GM19324 (cell line): ENCODE results near the gene ANO10.
"Not testable (repeated sequence)": the region's sequence is repeated elsewhere in the genome, so short reads cannot be mapped to it uniquely, and the experiment has no call there.

Source experiments
- ATAC-seq: cut with Tn5 transposase; IDR thresholded peaks from one replicate; pipeline ENCODE4 v1.9.1; 2021; ENCODE audit warnings: mild to moderate bottlenecking, moderate library complexity; ENCODE audit not compliant: unreplicated experiment, low FRiP score

Gene ANO10

GRCh38 chr3:43523454-43524053 lies 98.3 kb downstream of the ANO10 start:
- no peak for ATAC-seq

DNA sequence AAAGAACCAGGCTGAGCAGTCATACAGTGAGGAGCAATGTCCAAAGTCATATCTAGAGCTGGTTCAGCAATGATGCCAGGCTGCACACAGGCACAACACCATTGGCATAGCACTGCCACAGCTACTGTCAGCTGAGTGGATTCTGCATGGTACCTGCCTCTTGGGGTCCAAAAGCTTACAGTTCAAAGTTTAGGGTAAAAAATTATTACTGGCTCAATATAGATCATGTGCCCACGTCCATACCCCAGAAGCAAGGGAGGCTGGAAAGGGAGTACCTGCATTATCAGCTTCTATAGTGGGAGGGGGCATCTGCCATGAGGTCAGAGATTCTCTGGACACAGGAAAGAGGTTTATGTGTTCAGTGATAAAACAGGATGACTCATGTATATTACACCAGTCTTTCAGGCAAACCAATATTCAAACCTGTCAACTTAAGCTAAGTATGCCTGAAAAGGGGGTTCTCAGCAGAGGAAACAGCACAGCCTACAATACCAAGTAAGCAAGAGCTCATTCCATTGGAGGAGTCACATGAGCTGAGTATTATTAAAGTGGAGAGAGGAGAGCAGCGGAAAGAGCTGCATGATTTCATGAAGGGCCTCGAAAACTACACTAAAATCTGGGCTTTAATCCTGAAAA lies 99.0 kb downstream of the ANO10 start:
- ATAC-seq: no peak

DNA sequence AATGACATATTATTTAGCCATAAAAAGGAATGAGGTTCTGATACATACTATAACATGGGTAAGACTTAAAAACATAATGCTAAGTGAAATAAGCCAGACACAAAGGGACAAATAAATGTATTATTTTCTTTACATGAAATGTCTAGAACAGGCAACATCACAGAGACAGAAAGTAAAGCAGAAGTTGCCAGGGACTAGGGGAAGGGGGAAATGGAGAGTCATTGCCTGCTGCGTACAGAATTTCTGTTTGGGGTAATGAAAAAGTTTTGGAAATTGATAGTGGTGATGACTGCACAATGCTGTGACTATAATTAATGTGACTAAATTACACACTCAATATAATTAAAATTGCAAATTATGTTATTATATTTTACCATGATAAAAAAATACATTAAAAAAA lies 99.9 kb downstream of the ANO10 start:
- ATAC-seq: no peak

DNA sequence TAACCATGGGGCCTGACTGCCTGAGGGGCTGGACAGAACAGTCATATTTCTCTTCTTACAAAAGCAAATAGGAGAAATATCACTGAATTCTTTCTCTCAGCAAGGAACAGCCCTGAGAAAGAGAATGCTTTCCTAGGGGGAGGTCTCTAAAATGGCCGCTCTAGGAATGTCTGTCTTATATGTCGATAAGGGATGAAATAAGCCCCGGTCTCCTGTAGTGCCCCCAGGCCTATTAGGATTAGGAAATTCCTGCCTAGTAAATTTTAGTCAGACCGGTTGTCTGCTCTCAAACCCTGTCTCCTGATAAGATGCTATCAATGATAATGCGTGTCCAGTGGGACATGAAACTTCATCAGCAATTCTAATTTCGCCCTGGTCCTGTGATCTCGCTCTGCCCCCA lies 103.3 kb downstream of the ANO10 start:
- not testable (repeated sequence) for ATAC-seq

DNA sequence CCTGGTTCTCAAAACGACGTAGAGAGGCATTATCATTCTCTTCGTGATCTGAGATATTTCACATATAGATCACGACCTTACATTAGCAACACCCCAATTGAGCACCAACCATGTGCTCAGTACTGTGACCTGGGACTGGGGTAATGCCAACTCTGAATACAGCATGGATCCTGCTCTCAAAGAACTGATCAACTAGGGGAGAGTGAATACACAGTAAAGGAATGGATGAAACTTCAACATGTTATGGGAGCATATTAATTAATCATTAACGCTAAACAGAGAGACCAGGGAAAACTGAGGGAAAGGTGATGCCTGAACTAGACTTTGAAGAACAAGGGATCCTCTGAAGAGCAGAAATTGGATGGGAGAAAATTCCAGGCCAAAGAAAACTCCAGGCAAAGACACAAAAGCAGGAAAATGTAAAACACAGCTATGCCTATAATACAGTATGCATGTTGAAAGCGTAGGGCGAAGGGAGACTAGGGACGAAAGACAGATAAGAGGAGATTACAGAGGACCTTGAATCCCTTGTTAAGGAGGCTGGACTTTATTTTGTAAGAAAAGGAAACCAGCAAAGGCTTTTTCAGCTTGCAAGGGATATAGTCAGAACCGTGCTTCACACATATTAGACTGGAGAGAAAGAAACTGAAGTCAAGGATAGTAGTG lies 105.7 kb downstream of the ANO10 start:
- no peak for ATAC-seq

DNA sequence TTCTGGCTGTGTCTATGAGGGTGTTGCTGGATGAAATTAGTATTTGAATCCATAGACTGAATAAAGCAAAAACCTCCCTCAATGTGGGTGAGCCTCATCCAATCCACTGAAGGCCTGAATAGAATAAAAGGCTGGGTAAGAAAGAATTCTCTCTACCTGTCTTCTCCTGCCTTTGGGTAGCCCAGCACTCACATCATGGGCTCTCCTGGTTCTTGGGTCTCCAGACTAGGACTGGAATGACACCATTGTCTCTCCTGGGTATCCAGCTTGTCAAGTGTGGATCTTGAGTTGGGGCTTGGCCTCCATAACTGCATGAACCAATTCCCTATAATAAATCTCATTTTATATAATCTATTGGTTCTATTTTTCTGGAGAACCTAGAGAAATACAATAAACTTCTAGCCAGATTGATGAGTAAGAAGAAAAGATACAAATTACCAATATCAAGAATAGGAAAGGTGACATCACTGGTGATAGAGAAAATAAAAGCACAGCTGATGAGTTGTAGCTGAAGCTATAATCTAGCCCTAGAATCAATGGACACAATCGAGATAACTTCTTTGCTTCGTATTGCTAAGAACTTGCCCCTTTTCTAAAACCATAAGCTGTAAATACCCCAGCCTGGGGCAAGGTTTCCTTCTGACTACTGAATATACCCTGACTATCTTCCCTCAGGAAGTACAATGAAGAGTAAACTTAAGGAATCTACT lies 106.4 kb downstream of the ANO10 start:
- ATAC-seq: no peak

DNA sequence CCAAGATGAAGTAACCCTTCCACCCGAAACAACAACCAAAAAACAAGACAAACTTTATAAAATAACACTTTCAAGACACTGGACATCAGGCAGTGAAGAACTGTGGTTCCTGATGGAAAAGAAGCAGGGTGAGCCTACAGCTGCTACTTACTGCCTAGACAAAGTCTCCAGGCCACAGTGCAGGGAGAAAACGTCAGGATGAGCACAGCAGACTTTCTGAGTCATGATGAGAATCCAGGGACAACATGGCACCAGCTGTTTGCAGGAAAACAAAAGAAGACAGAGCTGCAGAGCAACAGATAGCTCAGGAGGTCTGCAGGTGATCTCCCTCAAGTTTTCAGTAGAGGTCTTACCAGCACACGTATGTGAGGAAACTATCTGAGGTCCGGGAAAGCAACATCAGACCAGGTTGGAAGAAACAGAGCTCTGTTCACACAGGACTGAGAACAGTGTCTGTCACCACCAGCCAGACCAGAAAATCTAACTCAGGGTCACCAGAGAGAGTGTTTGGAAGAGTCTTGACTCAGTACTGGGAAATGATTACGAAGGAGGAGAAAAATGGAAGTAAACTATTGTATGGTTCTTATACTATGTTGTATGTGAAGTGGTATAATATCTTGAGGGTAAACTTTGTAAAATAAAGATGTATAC lies 108.9 kb downstream of the ANO10 start:
- ATAC-seq: no peak

DNA sequence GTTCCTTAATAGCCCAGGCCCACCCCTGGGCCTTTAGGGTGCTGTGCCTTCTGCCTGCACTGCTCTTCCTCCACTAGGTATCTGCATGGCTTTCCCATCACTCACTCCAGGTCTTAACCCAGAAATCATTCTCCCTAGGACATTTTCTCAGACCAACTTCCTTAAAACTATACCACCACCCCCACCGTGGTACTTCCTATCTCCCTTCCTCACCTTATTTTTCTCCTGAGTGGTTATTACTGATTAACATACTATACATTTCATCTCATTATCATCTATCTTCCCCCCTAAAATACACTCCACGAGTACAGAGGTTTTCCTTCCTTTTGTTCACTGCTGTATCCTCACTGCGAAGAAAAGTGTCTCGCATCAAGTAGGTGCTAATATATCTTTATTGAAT lies 115.2 kb downstream of the ANO10 start:
- no peak for ATAC-seq

DNA sequence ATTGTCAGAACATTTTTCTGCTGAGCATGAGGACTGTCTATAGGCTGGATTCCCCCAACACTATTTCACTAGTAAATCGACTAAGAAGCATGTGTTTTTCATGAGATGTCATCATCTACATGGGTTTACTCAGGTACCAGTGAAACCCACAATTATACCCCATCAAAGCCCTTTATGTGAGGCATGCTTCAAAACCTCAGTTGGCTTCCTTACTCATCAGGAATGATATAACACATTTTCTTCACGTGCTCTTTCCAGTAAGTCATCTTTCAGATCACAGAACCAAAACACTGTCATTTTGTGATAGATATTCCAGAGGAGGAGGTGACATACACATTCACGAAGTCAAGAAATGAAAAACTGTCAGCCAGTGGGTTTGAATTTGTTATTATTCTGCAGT lies 116.5 kb downstream of the ANO10 start:
- ATAC-seq: no peak

DNA sequence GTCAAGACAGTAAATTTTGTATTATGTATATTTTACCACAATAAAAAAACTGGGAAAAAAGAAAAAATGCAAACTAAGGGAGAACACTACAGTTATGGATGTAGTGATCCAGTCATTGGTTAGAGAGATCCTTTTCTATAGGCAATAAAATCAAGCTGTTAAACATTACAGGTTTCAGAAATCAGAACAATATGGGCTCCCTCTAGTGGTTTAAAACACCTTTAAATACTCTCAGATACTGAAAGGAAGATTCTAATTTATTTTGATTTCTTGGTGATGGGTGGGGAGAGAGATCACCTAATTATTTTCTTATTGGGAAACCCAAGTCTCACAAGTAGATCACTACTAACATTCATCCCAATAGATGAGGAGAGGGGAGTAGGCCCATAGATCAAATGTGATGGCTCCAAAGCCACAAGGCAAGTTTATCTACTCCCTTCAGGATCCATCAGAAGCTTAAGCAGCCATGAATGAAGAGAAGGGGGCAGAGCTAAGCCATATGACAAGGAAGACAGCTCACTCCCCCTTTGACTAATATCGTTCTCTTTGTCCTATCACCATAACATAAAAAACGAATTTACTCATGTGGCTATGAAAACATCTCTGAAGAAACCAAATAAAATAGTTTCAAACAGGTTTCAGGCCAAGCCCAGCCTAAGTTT lies 118.6 kb downstream of the ANO10 start:
- no peak for ATAC-seq

DNA sequence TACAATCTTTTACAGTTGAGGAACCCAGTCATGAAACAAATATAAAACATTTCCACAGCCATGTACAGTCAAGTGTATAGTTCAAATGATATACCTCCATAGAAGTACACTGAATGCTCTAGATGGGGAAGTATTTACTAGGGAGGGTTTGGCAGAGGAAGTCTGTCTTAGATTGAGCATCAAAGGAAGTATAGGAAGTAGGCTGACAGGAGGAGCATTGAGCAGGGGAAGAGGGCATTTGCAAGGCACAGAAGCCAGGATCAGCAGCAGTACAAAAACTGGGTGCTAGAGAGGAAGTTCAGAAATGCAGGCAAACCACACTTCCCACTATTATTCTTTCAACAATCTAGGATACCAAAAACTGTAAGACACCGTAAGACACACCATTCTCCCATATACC lies 122.6 kb downstream of the ANO10 start:
- no peak for ATAC-seq

DNA sequence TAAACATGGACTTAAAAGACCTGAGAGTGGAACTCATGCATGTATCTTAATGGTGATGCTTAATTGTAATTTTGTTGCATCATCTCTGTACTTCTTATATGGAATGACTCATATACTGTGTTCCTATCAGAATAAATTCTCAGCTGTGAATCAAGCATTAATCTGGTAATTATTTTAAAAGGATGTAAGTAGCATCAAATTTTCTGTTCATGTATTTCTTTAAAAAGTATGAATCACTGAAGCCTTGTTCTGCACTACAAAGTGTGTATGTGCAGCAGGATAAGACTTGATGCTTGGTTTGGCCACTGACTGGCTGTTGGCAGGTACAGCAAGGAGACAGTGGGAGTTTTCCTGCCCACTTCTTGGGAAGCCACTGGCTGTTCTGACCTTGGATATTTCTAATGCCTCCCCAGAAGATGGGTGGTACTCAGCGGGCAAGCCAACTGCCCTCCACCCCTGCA lies 123.9 kb downstream of the ANO10 start:
- no peak for ATAC-seq

- ATAC-seq: no peak
Observed at GRCh38 chr3:43497422-43497821, 124.4 kb downstream of the ANO10 start.

DNA sequence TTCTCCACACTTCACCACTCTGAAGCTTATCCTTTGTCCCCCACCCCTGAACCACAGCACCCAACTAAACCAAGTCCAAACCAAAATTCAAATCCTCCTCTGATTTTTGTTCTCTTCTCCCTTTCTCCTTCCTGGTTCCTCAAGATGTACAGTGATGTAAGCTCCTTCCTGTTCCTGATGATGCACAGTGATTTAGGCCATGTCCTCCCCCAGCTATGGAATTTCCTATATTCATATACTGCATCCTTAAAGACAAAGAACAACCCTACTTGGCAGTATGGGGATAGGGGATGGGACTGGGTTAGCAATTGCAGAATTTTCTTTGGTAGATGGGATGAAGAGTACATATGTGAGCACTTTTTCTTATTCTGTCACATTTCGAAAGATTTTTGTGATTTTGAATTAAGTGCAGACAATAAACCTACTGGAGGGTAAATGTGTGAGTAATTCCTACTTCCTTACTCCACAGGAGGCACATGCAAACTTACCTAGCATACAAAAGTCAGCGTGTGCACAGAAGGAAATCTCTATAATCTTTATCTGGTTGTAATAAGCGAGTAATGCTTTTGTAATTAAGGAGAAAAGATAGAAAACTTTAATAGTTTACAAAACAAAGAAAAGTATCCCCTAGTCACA lies 125.0 kb downstream of the ANO10 start:
- no peak for ATAC-seq

DNA sequence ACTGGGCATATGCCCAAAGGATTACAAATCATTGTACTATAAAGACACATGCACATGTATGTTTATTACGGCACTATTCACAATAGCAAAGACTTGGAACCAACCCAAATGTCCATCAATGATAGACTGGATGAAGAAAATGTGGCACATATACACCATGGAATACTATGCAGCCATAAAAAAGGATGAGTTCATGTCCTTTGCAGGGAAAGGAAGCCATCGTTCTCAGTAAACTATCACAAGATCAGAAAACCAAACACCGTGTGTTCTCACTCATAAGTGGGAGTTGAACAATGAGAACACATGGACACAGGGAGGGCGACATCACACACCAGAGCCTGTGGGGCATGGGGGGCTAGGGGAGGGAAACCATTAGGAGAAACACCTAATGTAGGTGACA lies 128.9 kb downstream of the ANO10 start:
- not testable (repeated sequence) for ATAC-seq

DNA sequence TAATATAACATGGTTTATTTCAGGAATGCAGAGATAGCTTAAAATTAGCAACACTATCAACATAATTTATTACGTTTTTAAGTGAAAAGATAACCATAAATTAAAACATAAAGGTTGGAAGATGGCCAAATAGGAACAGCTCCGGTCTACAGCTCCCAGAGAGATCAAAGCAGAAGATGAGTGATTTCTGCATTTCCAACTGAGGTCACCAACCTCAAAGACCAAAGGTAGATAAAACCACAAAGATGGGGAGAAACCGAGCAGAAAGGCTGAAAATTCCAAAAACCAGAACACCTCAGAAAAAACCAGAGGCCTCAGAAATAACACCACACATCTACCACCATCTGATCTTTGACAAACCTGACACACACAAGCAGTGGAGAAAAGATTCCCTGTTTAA lies 130.0 kb downstream of the ANO10 start:
- not testable (repeated sequence) for ATAC-seq

- ATAC-seq: no peak
Observed at GRCh38 chr3:43490640-43491185, 131.1 kb downstream of the ANO10 start.

GRCh38 chr3:43489930-43490329 lies 131.9 kb downstream of the ANO10 start:
- ATAC-seq: no peak

DNA sequence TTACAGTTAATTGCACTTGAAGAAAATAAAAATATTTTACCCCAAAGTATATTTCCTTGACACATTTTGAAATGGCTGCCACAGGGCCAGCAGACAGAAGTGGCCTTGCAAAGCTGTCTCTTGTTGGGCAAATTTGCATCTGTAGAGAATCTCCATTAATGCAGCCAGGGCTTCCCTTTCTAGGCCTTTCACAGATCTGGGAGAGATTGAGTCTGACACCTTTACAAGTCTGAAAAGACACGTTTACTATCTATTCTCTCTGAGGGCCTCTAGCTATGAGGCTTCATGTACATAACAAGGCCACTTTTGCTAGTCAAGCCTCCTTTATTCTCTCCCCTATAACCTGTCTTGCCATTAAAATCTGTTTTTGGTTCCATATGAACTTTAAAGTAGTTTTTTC lies 135.9 kb downstream of the ANO10 start:
- no peak for ATAC-seq
